ENCODE results near the gene UBE2R2.

GRCh38 chr9:33931326-33931725 lies 114.4 kb downstream of the UBE2R2 start:
- TF ChIP-seq CTCF (IDR thresholded peaks at IDR 0.05) (no peak), POLR2A (IDR thresholded peaks at IDR 0.05) (no peak)
